ENCODE measurements around the gene NBPF9.
"Not testable (repeated sequence)": the region's sequence is repeated elsewhere in the genome, so short reads cannot be mapped to it uniquely, and the experiment has no call there.

NBPF9 gene, protein sequence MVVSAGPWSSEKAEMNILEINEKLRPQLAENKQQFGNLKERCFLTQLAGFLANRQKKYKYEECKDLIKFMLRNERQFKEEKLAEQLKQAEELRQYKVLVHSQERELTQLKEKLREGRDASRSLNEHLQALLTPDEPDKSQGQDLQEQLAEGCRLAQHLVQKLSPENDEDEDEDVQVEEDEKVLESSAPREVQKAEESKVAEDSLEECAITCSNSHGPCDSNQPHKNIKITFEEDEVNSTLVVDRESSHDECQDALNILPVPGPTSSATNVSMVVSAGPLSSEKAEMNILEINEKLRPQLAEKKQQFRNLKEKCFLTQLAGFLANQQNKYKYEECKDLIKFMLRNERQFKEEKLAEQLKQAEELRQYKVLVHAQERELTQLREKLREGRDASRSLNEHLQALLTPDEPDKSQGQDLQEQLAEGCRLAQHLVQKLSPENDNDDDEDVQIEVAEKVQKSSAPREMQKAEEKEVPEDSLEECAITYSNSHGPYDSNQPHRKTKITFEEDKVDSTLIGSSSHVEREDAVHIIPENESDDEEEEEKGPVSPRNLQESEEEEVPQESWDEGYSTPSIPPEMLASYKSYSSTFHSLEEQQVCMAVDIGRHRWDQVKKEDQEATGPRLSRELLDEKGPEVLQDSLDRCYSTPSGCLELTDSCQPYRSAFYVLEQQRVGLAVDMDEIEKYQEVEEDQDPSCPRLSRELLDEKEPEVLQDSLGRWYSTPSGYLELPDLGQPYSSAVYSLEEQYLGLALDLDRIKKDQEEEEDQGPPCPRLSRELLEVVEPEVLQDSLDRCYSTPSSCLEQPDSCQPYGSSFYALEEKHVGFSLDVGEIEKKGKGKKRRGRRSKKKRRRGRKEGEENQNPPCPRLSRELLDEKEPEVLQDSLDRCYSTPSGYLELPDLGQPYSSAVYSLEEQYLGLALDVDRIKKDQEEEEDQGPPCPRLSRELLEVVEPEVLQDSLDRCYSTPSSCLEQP (N-terminal part only)

GRCh38 chr1:149103109-149104081 is at the start of gene NBPF9:
NBPF9 (minus strand) TSS chr1:149103551; CDS start chr1:149082139, 21,412 bp downstream.
- peak; percentile 2 for DNase-seq

- not testable (repeated sequence) for DNase-seq
Observed at GRCh38 chr1:149149909-149150308, 46.6 kb upstream of the NBPF9 start.

- not testable (repeated sequence) for DNase-seq
Observed at GRCh38 chr1:149137585-149137984, 34.2 kb upstream of the NBPF9 start.

DNA sequence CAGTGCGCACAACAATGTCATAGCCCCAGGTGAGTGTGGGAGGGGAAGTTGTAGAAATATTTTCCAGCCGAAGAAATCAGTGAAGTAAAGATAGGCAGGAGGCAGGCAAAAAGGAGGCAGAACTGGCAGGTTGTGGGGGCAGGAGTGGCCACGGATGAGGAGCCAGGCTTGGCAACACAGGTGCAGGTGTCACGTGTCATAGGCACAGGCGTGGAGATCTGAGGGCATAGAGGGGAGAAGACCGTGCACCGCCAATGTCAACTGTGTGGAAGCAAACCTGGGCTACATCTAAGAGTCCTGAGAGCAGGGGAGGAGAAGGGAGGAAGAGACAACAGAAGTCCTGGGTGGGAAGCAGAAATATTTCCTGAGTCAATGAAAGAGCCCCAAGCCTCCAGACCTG is 27.6 kb upstream of the NBPF9 start:
- DNase-seq, result not testable (repeated sequence)

DNA sequence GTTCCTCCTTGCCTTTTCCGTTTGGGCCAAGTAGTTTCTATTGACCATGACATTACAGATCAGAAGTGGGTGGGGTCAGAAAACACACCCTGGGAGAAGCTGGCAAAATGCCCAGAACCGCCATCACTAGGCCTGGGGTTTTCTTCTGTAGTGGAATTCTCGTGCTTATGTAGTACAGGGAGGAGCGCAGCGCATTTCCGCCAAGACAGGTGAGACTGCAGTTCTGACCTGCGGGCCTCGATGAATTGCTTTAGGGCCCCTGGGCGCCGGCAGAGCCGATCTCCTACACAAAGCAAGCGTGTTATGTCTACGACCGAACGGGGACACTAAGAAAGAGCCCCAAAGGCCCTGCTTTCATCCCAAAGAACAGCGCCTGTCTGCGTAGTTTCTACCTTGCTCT is 25.9 kb upstream of the NBPF9 start:
- not testable (repeated sequence) for DNase-seq

DNA sequence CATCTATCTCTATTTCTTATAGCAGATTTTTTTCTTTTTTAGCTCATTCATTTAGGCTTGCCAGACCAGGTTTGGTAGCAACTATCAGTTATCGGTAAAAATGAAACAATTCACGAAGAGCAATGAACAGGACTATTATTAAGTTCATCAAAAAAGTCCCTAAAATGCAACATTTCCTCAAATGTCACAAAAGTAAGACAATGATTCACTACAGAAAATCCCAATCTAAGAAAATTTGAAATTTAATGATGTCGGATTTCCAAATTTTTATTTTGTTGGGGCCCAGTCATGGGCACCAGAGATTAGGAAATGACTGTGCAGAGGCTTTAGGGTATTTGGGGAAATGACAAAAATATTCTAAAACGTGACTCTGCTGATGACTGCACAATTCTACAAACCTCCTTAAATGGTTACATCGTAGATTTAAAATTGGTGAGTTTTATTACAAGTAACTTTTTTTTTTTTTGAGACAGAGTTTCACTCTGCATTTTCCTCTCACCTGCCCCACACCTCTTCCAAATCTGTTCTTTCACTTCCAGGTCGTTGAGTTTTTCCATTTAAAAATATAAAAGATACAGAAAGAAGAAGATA is 23.3 kb upstream of the NBPF9 start:
- not testable (repeated sequence) for DNase-seq

GRCh38 chr1:149123948-149124926 is 20.9 kb upstream of the NBPF9 start:
- not testable (repeated sequence) for DNase-seq

DNA sequence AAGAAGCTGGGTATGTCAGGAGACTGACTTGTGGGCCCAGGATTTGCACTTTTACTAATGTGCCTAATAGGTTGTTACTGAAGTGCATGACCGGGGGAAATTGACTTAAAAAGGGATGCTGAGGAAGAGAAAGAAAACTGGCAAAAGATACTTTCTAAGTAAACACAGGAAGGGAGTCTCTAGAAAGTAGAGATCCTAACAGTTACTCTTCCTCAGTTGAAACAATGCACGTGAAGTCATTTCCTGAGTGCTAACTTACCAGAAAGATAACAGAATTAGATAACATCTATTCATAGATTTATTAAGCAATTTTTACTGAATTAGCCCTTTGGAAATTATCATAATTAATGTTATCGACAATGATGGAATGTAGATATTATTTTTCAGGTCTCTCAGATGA is 9.5 kb upstream of the NBPF9 start:
- not testable (repeated sequence) for DNase-seq

DNA sequence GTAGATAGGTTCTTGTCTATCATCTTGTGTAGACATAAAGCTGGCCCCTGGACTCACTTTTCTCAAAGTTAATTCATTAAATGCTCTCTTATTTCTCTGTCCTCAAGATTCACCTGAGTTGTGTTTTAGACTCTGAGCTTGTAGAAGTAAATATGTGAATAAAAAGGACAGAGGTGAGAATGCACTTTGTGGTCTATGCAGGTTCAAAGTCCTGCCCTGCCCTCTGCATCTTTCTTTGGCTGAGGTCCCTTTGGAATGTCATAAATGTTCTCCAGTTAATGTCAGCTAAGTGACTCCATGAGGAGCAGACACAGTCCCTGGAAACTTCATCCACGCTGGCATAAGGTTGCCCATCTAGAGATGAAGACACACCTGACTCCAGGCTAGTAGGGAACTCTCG is 7.0 kb upstream of the NBPF9 start:
- DNase-seq, result not testable (repeated sequence)

DNA sequence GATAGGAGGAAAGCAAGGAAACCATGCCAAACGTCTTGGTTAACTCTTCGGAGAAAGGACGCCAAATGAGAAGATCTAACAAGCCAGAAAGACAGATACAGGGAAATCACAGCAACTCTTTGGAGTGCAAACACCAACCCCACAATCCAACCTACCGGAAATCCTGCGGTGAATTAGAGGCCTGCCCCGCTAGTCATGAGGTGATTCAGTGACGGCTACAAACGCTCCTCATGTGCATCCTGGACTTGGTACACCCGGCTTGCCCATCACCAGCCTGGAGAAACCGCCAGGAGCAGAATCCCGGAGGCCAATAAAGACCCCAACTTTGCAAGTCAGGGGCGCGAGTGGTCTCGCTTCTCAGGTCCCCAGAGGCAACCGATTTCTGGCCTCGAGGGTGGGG is 777 bp downstream of the NBPF9 start:
- not testable (repeated sequence) for DNase-seq

DNA sequence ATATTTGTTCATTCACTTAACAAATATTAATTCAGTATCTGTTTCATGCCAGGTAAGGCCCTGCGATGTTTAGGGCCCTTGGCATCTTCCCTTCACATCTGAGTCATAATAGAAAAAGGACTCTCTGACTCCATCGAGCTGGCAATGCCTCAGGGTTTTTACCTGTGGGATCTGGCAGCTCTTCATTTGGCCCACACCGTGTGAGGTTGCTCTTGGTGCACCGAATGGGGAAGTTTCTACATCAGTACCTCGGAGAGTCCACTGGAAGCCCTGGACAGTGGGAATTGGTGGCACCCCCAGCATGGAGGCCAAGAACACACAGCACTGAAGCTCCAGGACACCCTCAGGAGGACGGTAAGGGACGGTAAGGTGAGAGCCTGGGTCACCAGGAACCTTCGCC is 5.1 kb downstream of the NBPF9 start:
- not testable (repeated sequence) for DNase-seq

DNA sequence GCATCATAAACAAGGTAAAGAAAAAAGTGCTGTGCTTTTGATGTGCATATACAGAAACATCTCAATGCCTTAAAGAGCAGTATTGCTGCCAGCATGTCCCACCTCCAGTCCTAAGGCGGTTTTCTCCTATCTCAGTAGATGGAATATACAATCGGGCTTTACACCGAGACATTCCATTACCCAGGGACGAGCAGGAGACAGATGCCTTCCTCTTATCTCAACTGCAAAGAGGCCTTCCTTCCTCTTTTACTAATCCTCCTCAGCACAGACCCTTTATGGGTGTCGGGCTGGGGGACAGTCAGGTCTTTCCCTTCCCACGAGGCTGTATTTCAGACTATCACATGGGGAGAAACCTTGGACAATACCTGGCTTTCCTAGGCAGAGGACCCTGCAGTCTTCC is 10.2 kb downstream of the NBPF9 start:
- DNase-seq, result not testable (repeated sequence)

- not testable (repeated sequence) for DNase-seq
Observed at GRCh38 chr1:149075505-149076127, 27.7 kb downstream of the NBPF9 start.

DNA sequence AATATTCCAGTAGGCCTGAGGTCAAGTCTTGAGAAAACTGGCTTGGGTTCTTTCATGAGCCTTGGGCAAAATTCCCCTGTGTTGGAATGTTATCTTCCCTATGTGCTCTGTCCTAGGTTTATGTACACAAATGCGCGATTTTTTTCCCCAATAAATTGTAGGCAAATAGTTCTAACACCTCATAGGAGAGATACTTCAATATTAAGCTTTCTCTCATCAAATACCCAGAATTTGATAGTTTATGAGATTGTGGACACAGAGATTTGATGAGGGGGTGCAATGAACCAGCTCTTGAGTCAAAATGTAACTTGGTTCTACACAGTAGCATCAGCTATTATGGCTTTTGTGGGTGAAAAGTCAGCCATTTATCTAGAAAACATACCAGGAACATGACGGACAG is 38.7 kb downstream of the NBPF9 start:
- DNase-seq, result not testable (repeated sequence)

DNA sequence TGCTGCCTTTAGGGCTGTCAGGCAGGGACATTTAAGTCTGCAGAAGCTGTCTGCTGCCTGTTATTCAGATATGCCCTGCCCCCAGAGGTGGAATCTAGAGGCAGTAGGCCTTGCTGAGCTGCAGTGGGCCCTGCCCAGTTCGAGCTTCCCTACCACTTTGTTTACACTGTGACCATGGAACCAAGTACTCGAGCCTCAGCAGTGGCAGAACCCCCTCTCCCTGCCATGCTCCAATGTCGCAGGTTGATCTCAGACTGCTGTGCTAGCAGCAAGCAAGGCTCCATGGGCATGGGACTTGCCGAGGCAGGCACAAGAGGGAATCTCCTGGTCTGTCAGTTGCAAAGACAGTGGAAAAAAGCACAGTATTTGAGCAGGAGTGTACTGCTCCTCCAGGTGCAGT is 60.3 kb downstream of the NBPF9 start:
- not testable (repeated sequence) for DNase-seq

DNA sequence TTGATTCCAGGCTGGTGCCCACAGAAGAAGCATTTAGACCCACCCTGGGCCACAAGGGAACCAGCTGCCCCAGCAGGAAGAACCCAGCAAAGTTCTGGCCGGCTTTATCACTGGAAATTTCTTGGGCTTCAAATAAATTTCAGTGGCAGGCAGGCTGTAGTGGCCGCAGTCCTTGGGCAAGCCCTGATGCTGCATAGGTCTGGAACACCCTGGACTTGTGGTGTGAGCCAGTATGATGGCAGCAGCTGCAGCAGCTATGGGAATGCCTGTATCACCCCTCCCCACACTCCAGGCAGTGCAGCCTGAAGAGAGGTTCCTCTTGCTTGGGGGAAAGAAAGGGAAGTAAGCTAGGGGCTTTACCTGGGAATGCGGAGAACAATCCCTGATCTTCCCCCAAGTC is 69.4 kb downstream of the NBPF9 start:
- not testable (repeated sequence) for DNase-seq

GRCh38 chr1:149024327-149024726 is 79.0 kb downstream of the NBPF9 start:
- DNase-seq, result not testable (repeated sequence)

DNA sequence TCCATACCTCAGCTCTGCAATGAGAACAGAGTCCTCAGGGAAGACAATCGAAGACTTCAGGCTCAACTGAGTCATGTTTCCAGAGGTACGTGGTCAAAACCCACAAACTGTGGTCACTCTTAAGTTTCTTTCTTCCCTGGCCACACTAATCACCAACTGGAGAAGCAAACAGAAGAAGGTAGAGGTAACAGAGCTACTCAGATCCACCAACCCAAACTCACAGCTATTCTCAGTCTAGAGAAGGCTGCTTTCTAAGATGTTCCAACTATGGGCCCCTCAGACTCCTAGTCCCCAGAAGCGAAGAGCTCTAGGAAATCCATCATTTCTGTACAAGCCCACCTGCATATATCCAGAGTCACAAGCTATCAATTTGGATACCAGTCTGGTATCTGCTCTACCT is 84.8 kb downstream of the NBPF9 start:
- DNase-seq, result not testable (repeated sequence)

GRCh38 chr1:149016626-149017025 is 86.7 kb downstream of the NBPF9 start:
- not testable (repeated sequence) for DNase-seq

GRCh38 chr1:149015522-149015921 is 87.8 kb downstream of the NBPF9 start:
- not testable (repeated sequence) for DNase-seq
